Endometrial microvascular endothelial cells (primary cell): Measurements from ENCODE around the gene GJE1. TPM values are rescaled to one million over a fixed set of nuclear protein-coding genes. Genes with fewer than 3 reads are reported as not detected.
"Not testable (repeated sequence)": the region's sequence is repeated elsewhere in the genome, so short reads cannot be mapped to it uniquely, and the experiment has no call there.

ENCODE experiments used
- in situ Hi-C: cut with HindIII; loops from 2 replicates; pipeline ENCODE4 v1.10.0; 2017; ENCODE audit warnings: low sequenced_read_pairs, low pct_unique_long_range_greater_than_20kb; ENCODE audit errors: inconsistent ontology term
- total RNA-seq: library from RNA; depleted of rRNA; stranded (reverse); fragments of >200 nt; gene quantifications from one replicate; pipeline ENCODE4 v1.2.3, GENCODE V29; 2015; ENCODE audit errors: inconsistent ontology term

The GJE1 gene
- total RNA-seq, 1 donor from 2014 or later, result not detected

GRCh38 chr6:142155895-142156757, 23.4 kb downstream of the GJE1 start:
- in situ Hi-C loops, result no loop called here

DNA sequence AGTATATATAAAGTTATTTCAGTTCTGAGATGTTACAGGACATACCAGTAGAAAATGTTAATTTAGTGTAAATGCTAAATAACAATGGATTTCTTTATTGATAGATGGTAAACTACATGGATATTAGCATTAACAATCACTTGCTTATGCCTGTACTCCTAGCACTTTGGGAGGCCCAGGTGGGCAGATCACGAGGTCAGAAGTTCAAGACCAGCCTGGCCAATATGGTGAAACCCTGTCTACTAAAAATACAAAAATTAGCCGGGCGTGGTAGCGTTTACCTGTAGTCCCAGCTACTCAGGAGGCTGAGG, 24.0 kb downstream of the GJE1 start:
- in situ Hi-C loops, result not testable (repeated sequence)

DNA sequence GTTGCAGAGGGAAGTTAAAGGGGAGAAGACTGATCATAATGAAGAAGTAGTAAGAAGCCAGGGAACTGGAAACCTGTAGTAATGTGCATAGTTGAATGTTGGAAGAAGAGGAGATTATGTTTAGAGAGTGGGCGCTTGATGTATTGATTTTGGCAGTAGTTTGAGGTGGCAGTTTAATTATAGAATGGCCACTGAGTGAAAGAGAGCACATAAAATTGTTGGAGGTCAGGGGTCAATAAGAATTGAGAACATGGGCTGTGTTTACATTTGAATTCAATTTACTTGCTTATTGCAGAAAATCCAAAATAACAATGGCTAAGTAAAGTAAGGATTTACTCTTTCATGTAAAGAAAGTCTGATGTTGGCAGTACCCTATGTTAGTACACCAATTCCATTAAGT, 30.1 kb downstream of the GJE1 start:
- in situ Hi-C loops, result no loop called here

GRCh38 chr6:142165227-142165626, 32.5 kb downstream of the GJE1 start:
- in situ Hi-C loops, result no loop called here

GRCh38 chr6:142167071-142167470, 34.3 kb downstream of the GJE1 start:
- in situ Hi-C loops, result no loop called here

DNA sequence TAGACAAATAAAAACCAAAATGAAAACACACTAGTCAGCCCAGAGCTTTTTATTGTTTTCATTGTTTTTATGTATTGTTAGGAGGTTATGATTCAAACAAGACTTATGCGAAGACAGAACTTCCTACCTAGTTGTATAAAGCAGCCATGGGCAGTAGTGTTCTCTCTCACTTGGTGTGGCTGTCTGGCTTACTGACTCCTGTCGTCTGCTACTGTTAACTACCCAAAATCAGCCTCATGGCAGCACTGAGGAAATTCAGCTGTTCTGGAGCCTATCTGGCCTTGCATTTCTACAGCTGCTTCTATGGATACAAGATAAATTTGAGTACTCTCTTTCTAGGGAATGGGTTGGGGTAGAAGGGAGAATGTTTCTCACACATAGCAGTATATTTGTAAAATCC, 34.8 kb downstream of the GJE1 start:
- in situ Hi-C loops, result no loop called here

- in situ Hi-C loops, result no loop called here
These were observed 38.6 kb downstream of the GJE1 start for GRCh38 chr6:142171351-142171750.

DNA sequence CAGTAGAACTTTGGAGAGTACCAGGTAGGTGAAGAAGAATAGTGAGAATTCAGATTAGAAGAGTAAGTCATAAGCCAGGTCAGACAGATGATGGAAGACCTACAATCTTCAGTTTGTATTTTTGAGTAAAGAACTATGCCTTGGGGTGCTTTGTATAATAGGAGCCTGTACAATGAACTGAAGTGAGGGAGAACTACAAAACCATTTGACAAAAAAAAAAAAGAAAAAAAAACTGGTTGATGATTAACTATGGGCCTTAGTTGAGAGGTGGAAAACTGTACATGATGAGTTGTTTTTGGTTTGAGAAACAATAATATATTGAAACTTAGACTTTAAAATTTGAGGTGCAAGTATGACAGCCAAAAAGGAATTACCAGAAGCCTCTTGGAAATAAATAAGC, 40.0 kb downstream of the GJE1 start:
- in situ Hi-C loops, result no loop called here

GRCh38 chr6:142173980-142174379, 41.3 kb downstream of the GJE1 start:
- in situ Hi-C loops, result no loop called here

DNA sequence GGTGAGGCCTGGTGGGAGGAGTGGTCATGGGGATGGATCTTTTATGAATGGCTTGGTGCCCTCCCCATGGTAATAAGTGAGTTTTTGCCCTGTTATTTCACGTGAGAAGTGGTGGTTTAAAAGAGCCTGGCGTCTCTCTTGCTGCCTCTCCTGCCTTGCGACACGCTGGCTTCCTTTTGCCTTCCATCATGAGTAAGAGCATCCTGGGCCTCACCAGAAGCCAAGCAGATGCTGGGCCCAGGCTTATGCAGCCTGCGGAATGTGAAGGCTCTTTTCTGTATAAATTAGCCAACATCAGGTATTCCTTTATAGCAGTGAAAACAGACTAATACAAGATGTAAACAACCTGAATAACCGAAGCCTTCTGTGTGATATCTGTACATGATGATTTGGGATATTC, 42.0 kb downstream of the GJE1 start:
- in situ Hi-C loops, result no loop called here

- in situ Hi-C loops, result no loop called here
These were observed 45.4 kb downstream of the GJE1 start for GRCh38 chr6:142178129-142178528.

DNA sequence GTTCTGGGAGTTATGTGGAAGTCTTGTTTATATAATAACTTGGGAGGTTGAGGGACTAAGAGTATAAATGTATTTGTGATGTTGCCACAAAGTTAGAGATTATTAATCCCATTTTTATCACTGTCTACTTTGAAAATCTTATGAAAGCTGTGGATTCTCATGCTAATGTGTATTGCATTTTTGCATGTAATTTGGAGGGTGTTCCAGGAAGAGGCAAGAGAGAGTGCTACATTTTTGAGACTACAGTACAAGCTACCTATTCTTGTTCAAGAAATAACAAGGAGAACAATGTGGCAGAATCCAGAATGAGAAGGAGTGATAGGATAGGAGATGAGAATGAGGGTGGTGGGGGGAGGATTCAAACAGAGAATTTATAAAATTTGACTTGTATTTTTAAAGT, 49.3 kb downstream of the GJE1 start:
- in situ Hi-C loops, result no loop called here

DNA sequence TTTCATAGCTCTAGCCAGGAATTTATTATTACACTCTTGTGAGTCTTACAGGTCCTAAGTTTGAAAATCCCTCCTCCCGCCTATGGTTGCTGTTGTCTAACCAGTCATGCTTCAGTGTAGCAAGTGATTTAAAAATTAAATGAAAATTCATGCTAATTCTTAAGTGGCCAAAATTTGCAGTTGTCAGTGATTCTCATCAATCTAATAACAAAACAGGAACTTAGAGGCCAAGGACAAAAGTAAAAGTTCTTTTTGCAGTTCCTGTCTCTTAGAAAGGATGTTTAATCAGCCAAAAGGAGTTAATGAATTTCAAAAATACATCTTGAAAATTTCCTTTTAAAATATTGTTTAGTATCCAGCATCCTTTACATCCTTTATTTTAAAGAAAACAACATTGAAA, 50.6 kb downstream of the GJE1 start:
- in situ Hi-C loops, result no loop called here

DNA sequence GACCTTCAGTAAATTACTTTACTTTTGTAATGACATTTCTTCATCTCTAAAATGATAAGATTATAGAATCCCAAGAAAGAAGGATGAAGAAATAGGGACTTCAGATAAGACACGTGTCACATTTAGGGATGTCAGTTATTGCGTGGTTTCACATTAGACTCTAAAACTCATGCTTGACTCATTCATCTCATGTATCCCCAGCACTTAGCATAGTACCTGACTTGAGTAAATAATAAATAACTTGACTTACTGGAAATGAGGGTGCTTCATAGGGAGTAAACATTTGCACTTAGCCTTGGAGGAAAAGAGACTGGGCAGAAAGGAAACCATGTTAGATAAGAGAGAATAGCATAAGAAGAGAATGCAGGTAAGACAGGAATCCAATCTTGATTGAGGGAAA, 51.6 kb downstream of the GJE1 start:
- in situ Hi-C loops, result no loop called here

Other genes with a start within 250 kb of the GJE1 start
- not detected for gene NMBR, start 14.2 kb downstream of the GJE1 start, total RNA-seq
- 59.7 TPM for gene VTA1, start 14.3 kb downstream of the GJE1 start, total RNA-seq
- 219 TPM for gene ADGRG6, start 169.1 kb downstream of the GJE1 start, total RNA-seq